K562 (cell line): Measurements from ENCODE around the gene IRS1. TPM values are rescaled to one million over a fixed set of nuclear protein-coding genes. Genes with fewer than 3 reads are reported as not detected.
A peak's percentile ranks its signal among the peaks of the same experiment; 100 is the strongest.

Experiments used
- EP400 ChIP-seq: fragments of 450-650 bp; IDR thresholded peaks from 2 replicates; pipeline ENCODE4 v1.6.1; 2017; ENCODE audit warnings: antibody characterized with exemption, mild to moderate bottlenecking, moderate library complexity
- ETV6 ChIP-seq, 3 experiments: fragments of 150-350 bp in 1 of 3; sonication (generic) in 1 of 3; formaldehyde crosslinking in 1 of 3; IDR thresholded peaks; 2 replicates each; pipeline versions ENCODE4 v1.6.1 to v1.8.0; 2014 to 2022; ENCODE audit warnings: borderline replicate concordance in 2 of 3, low read depth in 2 of 3, antibody characterized with exemption in 1 of 3, low read length in 1 of 3, mild to moderate bottlenecking in 1 of 3, missing genetic modification reagents in 1 of 3
- LCOR ChIP-seq: sonication (generic); formaldehyde crosslinking; IDR thresholded peaks from 2 replicates; pipeline ENCODE4 v1.8.0; 2022; ENCODE audit warnings: mild to moderate bottlenecking, missing genetic modification reagents
- MTA3 ChIP-seq: fragments of 450-650 bp; formaldehyde crosslinking; IDR thresholded peaks from 2 replicates; pipeline ENCODE4 v1.6.1; 2017; ENCODE audit warnings: mild to moderate bottlenecking, borderline replicate concordance
- MYBL2 ChIP-seq, 2 experiments: fragments of 450-650 bp in 1 of 2; sonication (generic) in 1 of 2; formaldehyde crosslinking in 1 of 2; IDR thresholded peaks; 2 replicates each; pipeline versions ENCODE4 v1.6.1 to v1.8.1; 2017 to 2022; ENCODE audit warnings: borderline replicate concordance in 1 of 2, inconsistent platforms in 1 of 2, low read depth in 1 of 2, mild to moderate bottlenecking in 1 of 2, missing genetic modification reagents in 1 of 2, moderate library complexity in 1 of 2
- NFIC ChIP-seq: fragments of 450-650 bp; IDR thresholded peaks from 2 replicates; pipeline ENCODE4 v1.6.1; 2017; ENCODE audit warnings: mild to moderate bottlenecking, inconsistent platforms
- NFRKB ChIP-seq: fragments of 450-650 bp; IDR thresholded peaks from 2 replicates; pipeline ENCODE4 v1.6.1; 2016; ENCODE audit warnings: low read depth
- POLR2A ChIP-seq: fragments of 450-650 bp; conservative IDR thresholded peaks from 2 replicates; pipeline ENCODE4 v1.6.1; 2016
- POLR2G ChIP-seq: fragments of 200-400 bp; formaldehyde crosslinking; IDR thresholded peaks from 2 replicates; pipeline ENCODE4 v1.6.1; 2017; ENCODE audit warnings: low read depth, mild to moderate bottlenecking, antibody characterized with exemption, low read length, moderate library complexity
- SMARCE1 ChIP-seq: fragments of 450-650 bp; IDR thresholded peaks from 2 replicates; pipeline ENCODE4 v1.7.1; 2016; ENCODE audit warnings: mild to moderate bottlenecking
- STAT5A ChIP-seq: IDR thresholded peaks from 2 replicates; pipeline ENCODE4 v1.6.1; 2012; ENCODE audit warnings: low read length, inconsistent platforms, borderline replicate concordance
- YY1 ChIP-seq, 3 experiments: IDR thresholded peaks; 2 replicates each; pipeline ENCODE4 v1.6.1; 2011; ENCODE audit warnings: low read length in 2 of 3, mild to moderate bottlenecking in 2 of 3, moderate library complexity in 2 of 3, borderline replicate concordance in 1 of 3, control low read depth in 1 of 3, low read depth in 1 of 3; ENCODE audit not compliant: insufficient read depth in 3 of 3, insufficient replicate concordance in 2 of 3, control insufficient read depth in 1 of 3, insufficient read length in 1 of 3; ENCODE audit errors: extremely low read depth in 1 of 3
- ZFX ChIP-seq: sonication (generic); formaldehyde crosslinking; IDR thresholded peaks from 2 replicates; pipeline ENCODE4 v1.8.0; 2022; ENCODE audit warnings: mild to moderate bottlenecking, missing genetic modification reagents, moderate library complexity
- ZNF197 ChIP-seq: fragments of 200-800 bp; sonication (Bioruptor generic); IDR thresholded peaks from 2 replicates; pipeline ENCODE4 v1.6.1; 2016; ENCODE audit warnings: low read depth, missing genetic modification characterization, missing compliant biosample characterization
- polyA plus RNA-seq, 8 experiments: library from polyadenylated mRNA; depleted of rRNA in 4 of 8; stranded (reverse) in 5 of 8; unstranded in 3 of 8; fragments of >200 nt; fragmentation: Nextera tagmentation in 2 of 8; fragmentation: Illumina TruSeq in 1 of 8; extraction: Ambion mirVana in 2 of 8; extraction: Trizol in 1 of 8; gene quantifications; 2 replicates each; pipeline versions ENCODE4 v1.2.1 to v1.2.3, GENCODE V29; 2011 to 2014; ENCODE audit warnings: inconsistent platforms in 1 of 8, missing spikeins in 1 of 8
- total RNA-seq, 7 experiments: library from RNA; depleted of rRNA in 6 of 7; stranded (reverse); fragments of >200 nt in 6 of 7; fragmentation: Illumina TruSeq in 2 of 7; extraction: Trizol in 2 of 7; gene quantifications; 2 replicates each; pipeline versions ENCODE4 v1.2.1 to v1.2.3, GENCODE V29; 2011 to 2021; ENCODE audit warnings: low replicate concordance in 1 of 7
- TF ChIP-seq, protein P1 (sequence below): IDR thresholded peaks from 3 replicates; pipeline ENCODE4 v1.6.1; 2011; ENCODE audit warnings: borderline replicate concordance, mild to moderate bottlenecking; ENCODE audit not compliant: insufficient read length, insufficient read depth
- TF ChIP-seq, protein P2 (sequence below): fragments of 250-450 bp; sonication (Bioruptor Pico); IDR thresholded peaks from 2 replicates; pipeline ENCODE4 v1.8.0; 2021; ENCODE audit warnings: moderate library complexity, mild to moderate bottlenecking, inconsistent platforms
- TF ChIP-seq, protein P3 (sequence below): fragments of 450-650 bp; IDR thresholded peaks from 2 replicates; pipeline ENCODE4 v1.6.1; 2017; ENCODE audit warnings: antibody characterized with exemption
- TF ChIP-seq, protein P4 (sequence below), 2 experiments: fragments of 450-650 bp; conservative IDR thresholded peaks; 2 replicates each; pipeline ENCODE4 v1.6.1; 2017; ENCODE audit warnings: mild to moderate bottlenecking in 2 of 2, moderate library complexity in 2 of 2

Gene IRS1
- total and polyA plus RNA-seq, 9 of the 15 experiments (the other 6 are each of a cell fraction or from before 2014, with no cell fraction given): under 0.01 to 0.31 (median 0.08) TPM; not detected in 1

DNA sequence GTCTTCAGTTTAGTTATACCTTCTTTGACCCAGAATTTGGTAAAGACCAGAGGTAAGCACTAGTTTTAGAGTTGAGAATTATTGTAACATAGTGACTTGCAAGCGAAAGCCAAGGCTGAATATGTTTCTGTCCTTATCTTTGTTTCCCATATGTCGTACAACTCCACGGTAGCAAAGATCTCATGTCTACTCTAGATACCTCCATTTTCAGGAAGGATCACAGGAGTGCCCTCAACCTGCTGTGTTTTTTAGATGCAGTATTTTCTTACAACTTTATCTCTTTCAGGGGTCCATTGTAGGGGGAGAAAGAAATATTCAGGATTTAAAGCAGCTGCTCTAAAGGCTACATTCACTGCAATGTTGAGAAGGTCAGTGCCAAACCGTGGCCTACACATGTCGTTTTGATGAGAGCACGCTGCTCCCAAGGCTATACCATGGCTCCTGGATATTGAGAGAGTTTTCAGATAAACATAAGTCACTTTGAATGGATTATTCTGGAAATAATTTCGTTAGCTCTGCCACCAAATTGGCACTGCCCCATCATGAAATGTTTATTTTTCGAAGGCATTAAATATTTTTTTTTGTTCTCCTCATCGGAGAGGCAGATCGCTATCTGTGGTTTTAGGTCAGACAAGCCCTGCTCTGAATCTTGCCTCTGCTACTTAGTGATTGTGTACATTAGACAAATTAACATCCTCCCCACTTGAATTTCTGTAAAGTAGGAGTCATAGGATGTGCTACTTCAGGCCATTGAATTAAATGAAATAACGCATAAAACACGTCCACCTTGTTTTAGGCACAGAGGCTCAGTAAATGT lies 38.4 kb upstream of the IRS1 start (continued):
- TF ChIP-seq SMARCE1: peak; percentile 11; the same call in 1 of the 2 replicates
- TF ChIP-seq NFIC: 0 out of 2 replicates have a peak, but pooled peaks have one; percentile 20
- TF ChIP-seq NFRKB: no peak; the same call in none of the 2 replicates
- no peak for TF ChIP-seq MYBL2 (IDR thresholded peaks at IDR 0.05; ENCODE audit: low read depth)
- TF ChIP-seq MYBL2 (CRISPR knock-in tag; IDR thresholded peaks at IDR 0.05; ENCODE audit: borderline replicate concordance): no peak
- TF ChIP-seq ZFX (CRISPR knock-in tag): peak; percentile 62
- TF ChIP-seq, protein P1, sequence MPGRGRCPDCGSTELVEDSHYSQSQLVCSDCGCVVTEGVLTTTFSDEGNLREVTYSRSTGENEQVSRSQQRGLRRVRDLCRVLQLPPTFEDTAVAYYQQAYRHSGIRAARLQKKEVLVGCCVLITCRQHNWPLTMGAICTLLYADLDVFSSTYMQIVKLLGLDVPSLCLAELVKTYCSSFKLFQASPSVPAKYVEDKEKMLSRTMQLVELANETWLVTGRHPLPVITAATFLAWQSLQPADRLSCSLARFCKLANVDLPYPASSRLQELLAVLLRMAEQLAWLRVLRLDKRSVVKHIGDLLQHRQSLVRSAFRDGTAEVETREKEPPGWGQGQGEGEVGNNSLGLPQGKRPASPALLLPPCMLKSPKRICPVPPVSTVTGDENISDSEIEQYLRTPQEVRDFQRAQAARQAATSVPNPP: no peak
- TF ChIP-seq, protein P2, sequence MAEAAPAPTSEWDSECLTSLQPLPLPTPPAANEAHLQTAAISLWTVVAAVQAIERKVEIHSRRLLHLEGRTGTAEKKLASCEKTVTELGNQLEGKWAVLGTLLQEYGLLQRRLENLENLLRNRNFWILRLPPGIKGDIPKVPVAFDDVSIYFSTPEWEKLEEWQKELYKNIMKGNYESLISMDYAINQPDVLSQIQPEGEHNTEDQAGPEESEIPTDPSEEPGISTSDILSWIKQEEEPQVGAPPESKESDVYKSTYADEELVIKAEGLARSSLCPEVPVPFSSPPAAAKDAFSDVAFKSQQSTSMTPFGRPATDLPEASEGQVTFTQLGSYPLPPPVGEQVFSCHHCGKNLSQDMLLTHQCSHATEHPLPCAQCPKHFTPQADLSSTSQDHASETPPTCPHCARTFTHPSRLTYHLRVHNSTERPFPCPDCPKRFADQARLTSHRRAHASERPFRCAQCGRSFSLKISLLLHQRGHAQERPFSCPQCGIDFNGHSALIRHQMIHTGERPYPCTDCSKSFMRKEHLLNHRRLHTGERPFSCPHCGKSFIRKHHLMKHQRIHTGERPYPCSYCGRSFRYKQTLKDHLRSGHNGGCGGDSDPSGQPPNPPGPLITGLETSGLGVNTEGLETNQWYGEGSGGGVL (CRISPR knock-in tag): no peak
- TF ChIP-seq ETV6 (IDR thresholded peaks at IDR 0.05; ENCODE audit: borderline replicate concordance in 1 of 2, low read depth in 2 of 2, low read length in 1 of 2): no peak
- TF ChIP-seq ETV6 (CRISPR knock-in tag; IDR thresholded peaks at IDR 0.05; ENCODE audit: borderline replicate concordance): no peak
- TF ChIP-seq POLR2A: 0 out of 2 replicates have a peak, but pooled peaks have one; percentile 23
- peak; percentile 22; the same call in 1 of the 2 replicates for TF ChIP-seq MTA3
- TF ChIP-seq POLR2G: 0 out of 2 replicates have a peak, but pooled peaks have one; percentile 16
- no peak for TF ChIP-seq LCOR (CRISPR knock-in tag)
- TF ChIP-seq, protein P3, sequence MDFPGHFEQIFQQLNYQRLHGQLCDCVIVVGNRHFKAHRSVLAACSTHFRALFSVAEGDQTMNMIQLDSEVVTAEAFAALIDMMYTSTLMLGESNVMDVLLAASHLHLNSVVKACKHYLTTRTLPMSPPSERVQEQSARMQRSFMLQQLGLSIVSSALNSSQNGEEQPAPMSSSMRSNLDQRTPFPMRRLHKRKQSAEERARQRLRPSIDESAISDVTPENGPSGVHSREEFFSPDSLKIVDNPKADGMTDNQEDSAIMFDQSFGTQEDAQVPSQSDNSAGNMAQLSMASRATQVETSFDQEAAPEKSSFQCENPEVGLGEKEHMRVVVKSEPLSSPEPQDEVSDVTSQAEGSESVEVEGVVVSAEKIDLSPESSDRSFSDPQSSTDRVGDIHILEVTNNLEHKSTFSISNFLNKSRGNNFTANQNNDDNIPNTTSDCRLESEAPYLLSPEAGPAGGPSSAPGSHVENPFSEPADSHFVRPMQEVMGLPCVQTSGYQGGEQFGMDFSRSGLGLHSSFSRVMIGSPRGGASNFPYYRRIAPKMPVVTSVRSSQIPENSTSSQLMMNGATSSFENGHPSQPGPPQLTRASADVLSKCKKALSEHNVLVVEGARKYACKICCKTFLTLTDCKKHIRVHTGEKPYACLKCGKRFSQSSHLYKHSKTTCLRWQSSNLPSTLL: no peak
- TF ChIP-seq ZNF197: 0 out of 2 replicates have a peak, but pooled peaks have one; percentile 49
- TF ChIP-seq YY1 (IDR thresholded peaks at IDR 0.05; ENCODE audit: borderline replicate concordance in 1 of 3, control insufficient read depth in 1 of 3, extremely low read depth in 1 of 3, insufficient read depth in 3 of 3, insufficient read length in 1 of 3, insufficient replicate concordance in 2 of 3, low read depth in 1 of 3, low read length in 2 of 3): peak in 1 of 3 experiments; percentile 18
- TF ChIP-seq, protein P4, sequence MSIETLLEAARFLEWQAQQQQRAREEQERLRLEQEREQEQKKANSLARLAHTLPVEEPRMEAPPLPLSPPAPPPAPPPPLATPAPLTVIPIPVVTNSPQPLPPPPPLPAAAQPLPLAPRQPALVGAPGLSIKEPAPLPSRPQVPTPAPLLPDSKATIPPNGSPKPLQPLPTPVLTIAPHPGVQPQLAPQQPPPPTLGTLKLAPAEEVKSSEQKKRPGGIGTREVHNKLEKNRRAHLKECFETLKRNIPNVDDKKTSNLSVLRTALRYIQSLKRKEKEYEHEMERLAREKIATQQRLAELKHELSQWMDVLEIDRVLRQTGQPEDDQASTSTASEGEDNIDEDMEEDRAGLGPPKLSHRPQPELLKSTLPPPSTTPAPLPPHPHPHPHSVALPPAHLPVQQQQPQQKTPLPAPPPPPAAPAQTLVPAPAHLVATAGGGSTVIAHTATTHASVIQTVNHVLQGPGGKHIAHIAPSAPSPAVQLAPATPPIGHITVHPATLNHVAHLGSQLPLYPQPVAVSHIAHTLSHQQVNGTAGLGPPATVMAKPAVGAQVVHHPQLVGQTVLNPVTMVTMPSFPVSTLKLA (conservative IDR thresholded peaks at IDR 0.05): peak; percentile 32 to 36; a peak in 2 of 4 replicates
- peak; percentile 61; the same call in 1 of the 2 replicates for TF ChIP-seq STAT5A
- peak; percentile 57 for TF ChIP-seq EP400
